ENCODE data around the gene CAPN5. TPM values are rescaled to one million over a fixed set of nuclear protein-coding genes. Genes with fewer than 3 reads are reported as not detected.

The CAPN5 gene
- total RNA-seq, 4 donors from 2014 or later: 15.9 to 24.5 (median 19.8) TPM

DNA sequence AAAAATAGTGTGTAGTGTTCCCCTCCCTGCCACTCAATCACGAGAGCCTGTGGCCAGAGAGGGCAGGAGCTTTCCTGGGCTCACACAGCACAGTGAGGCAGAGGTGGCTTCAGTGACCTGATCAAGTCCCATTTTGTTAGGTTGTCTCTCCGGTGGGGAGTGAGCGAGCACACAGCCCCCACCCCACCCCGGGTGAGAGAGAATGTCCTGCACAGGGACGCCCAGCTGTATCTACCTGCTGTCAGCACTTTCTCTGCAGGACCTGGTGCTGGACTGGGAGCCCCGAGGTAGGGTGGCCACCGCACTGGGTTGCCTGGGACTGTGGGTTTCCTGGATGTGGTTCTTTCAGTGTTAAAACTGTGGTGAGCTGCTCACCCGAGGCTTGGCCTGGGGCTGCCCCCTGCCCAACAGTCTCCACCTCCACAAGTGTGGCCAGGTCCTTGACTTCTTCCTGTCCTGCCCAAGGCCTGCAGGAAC lies 6.1 kb downstream of the CAPN5 start:
- no peak for DNase-seq (ENCODE audit: low spot score in 2 of 2)
- TF ChIP-seq EP300 (IDR thresholded peaks at IDR 0.05) (no peak), POLR2A (IDR thresholded peaks at IDR 0.05) (no peak)
- TF ChIP-seq, protein P1, sequence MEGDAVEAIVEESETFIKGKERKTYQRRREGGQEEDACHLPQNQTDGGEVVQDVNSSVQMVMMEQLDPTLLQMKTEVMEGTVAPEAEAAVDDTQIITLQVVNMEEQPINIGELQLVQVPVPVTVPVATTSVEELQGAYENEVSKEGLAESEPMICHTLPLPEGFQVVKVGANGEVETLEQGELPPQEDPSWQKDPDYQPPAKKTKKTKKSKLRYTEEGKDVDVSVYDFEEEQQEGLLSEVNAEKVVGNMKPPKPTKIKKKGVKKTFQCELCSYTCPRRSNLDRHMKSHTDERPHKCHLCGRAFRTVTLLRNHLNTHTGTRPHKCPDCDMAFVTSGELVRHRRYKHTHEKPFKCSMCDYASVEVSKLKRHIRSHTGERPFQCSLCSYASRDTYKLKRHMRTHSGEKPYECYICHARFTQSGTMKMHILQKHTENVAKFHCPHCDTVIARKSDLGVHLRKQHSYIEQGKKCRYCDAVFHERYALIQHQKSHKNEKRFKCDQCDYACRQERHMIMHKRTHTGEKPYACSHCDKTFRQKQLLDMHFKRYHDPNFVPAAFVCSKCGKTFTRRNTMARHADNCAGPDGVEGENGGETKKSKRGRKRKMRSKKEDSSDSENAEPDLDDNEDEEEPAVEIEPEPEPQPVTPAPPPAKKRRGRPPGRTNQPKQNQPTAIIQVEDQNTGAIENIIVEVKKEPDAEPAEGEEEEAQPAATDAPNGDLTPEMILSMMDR (IDR thresholded peaks at IDR 0.05): no peak
- Histone ChIP-seq H3K27me3 (no peaks in the 10 kb centered on the region), H3K4me1 (peaks cover 7 to 80% (median 48%) of the 10 kb centered on the region in 4 donors), H3K9me3 (no peaks in the 10 kb centered on the region), H3K4me3 (no peak overlapping the region), H3K27ac (peak overlapping the region; percentile 79 to 97 (median 86)), H3K36me3 (no peaks in the 10 kb centered on the region)
- WGBS, 2 donors: 40 to 45% methylated on average over 8 of the region's 8 CpGs

GRCh38 chr11:77073328-77074001 lies 6.7 kb downstream of the CAPN5 start:
- 21 to 33% methylated on average over 11 of the region's 11 CpGs for WGBS, 2 donors
- Histone ChIP-seq H3K27ac (peak overlapping the region; percentile 79 to 97 (median 86)), H3K4me3 (no peak overlapping the region), H3K9me3 (peaks cover 0 to 3% (median 0%) of the 10 kb centered on the region in 4 donors), H3K36me3 (no peaks in the 10 kb centered on the region), H3K4me1 (peaks cover 7 to 74% (median 46%) of the 10 kb centered on the region in 4 donors), H3K27me3 (no peaks in the 10 kb centered on the region)
- TF ChIP-seq EP300 (IDR thresholded peaks at IDR 0.05): peak in 1 of 2 donors; percentile 80
- TF ChIP-seq, protein P1 (IDR thresholded peaks at IDR 0.05): peak; percentile 40 to 75 (median 59)
- TF ChIP-seq POLR2A (IDR thresholded peaks at IDR 0.05): peak in 1 of 2 donors; percentile 30
- peak; percentile 85 to 89 for DNase-seq (ENCODE audit: low spot score in 2 of 2)

- no peak for DNase-seq (ENCODE audit: low spot score in 2 of 2)
- Histone ChIP-seq H3K27me3 (no peaks in the 10 kb centered on the region), H3K27ac (peak overlapping the region; percentile 79 to 97 (median 86)), H3K4me3 (no peak overlapping the region), H3K4me1 (peaks cover 7 to 67% (median 46%) of the 10 kb centered on the region in 4 donors), H3K9me3 (peaks cover 0 to 3% (median 0%) of the 10 kb centered on the region in 4 donors), H3K36me3 (no peaks in the 10 kb centered on the region)
- 67 to 68% methylated on average over 5 of the region's 5 CpGs for WGBS, 2 donors
- TF ChIP-seq POLR2A (IDR thresholded peaks at IDR 0.05) (no peak), EP300 (IDR thresholded peaks at IDR 0.05) (no peak)
- TF ChIP-seq, protein P1 (IDR thresholded peaks at IDR 0.05): no peak
These were observed 7.4 kb downstream of the CAPN5 start for GRCh38 chr11:77074205-77074604.

GRCh38 chr11:77074626-77075221 lies 8.0 kb downstream of the CAPN5 start:
- Histone ChIP-seq H3K4me1 (peaks cover 7 to 62% (median 46%) of the 10 kb centered on the region in 4 donors), H3K4me3 (no peak overlapping the region), H3K27me3 (no peaks in the 10 kb centered on the region), H3K27ac (peak overlapping the region; percentile 79 to 97 (median 86)), H3K36me3 (no peaks in the 10 kb centered on the region), H3K9me3 (peaks cover 0 to 3% (median 0%) of the 10 kb centered on the region in 4 donors)
- TF ChIP-seq EP300 (IDR thresholded peaks at IDR 0.05) (no peak), POLR2A (IDR thresholded peaks at IDR 0.05) (no peak)
- TF ChIP-seq, protein P1 (IDR thresholded peaks at IDR 0.05): no peak
- WGBS, 2 donors: 78 to 82% methylated on average over 13 of the region's 15 CpGs
- no peak for DNase-seq (ENCODE audit: low spot score in 2 of 2)

- H3K36me3 ChIP-seq: no peaks in the 10 kb centered on the region
- peaks cover 7 to 59% (median 46%) of the 10 kb centered on the region in 4 donors for H3K4me1 ChIP-seq
- no peaks in the 10 kb centered on the region for H3K27me3 ChIP-seq
- no peak for DNase-seq (ENCODE audit: low spot score in 2 of 2)
- H3K4me3 ChIP-seq: no peak overlapping the region
- WGBS, 2 donors: 81 to 88% methylated on average over 5 of the region's 5 CpGs
- no peak for TF ChIP-seq EP300 (IDR thresholded peaks at IDR 0.05)
- TF ChIP-seq, protein P1 (IDR thresholded peaks at IDR 0.05): no peak
- H3K9me3 ChIP-seq: peaks cover 0 to 3% (median 0%) of the 10 kb centered on the region in 4 donors
- peak overlapping the region in 3 of 4 donors; percentile 85 to 97 (median 86) for H3K27ac ChIP-seq
These were observed 8.7 kb downstream of the CAPN5 start for GRCh38 chr11:77075425-77075905.

All from tibial nerve (tissue), 4 donors.